Esophagus squamous epithelium (tissue), 5 donors: ENCODE data around the gene FAM186B. TPM values are rescaled to one million over a fixed set of nuclear protein-coding genes. Genes with fewer than 3 reads are reported as not detected.

Experiments used
- DNase-seq: peaks from one replicate; lab custom pipeline; 2025; lab: John Stamatoyannopoulos, UW
- H3K27ac ChIP-seq, 4 donors: fragments of 200-600 bp; sonication (generic); one replicate each; pipeline ENCODE4 v1.5.1; 2016 to 2019; ENCODE audit warnings: mild to moderate bottlenecking in 1 of 4
- H3K27me3 ChIP-seq, 4 donors: fragments of 200-600 bp; sonication (generic); 1 replicate in 3 of 4; 2 replicates in 1 of 4; pipeline versions ENCODE4 v1.5.1 to v1.6.0; 2017 to 2021; ENCODE audit warnings: antibody characterized with exemption in 1 of 4
- H3K36me3 ChIP-seq, 3 donors: fragments of 200-600 bp; sonication (generic); one replicate each; pipeline ENCODE4 v1.5.1; 2016 to 2019
- H3K4me1 ChIP-seq, 3 donors: fragments of 200-600 bp; sonication (generic); one replicate each; pipeline ENCODE4 v1.5.1; 2017 to 2019
- H3K4me3 ChIP-seq, 4 donors: fragments of 200-600 bp; sonication (generic); 1 replicate in 3 of 4; 2 replicates in 1 of 4; pipeline ENCODE4 v1.5.1; 2016 to 2019; ENCODE audit warnings: mild to moderate bottlenecking in 2 of 4, moderate library complexity in 1 of 4
- H3K9me3 ChIP-seq, 3 donors: fragments of 200-600 bp; sonication (generic); one replicate each; pipeline ENCODE4 v1.5.1; 2016 to 2019
- POLR2A ChIP-seq, 4 donors: fragments of 450-650 bp; IDR thresholded peaks; one replicate each; pipeline ENCODE4 v1.6.1; 2017; ENCODE audit warnings: antibody characterized with exemption in 4 of 4, mild to moderate bottlenecking in 4 of 4, moderate library complexity in 3 of 4
- WGBS, 2 donors: methylation state at CpG; one replicate each; pipeline ENCODE4 v1.1.5; 2018; 5-methylcytosine and 5-hydroxymethylcytosine counted together
- intact Hi-C: fragments of 100-400 bp; cut with DNase I; formaldehyde crosslinking; loops from one replicate; pipeline ENCODE4 v1.15.0; 2022
- total RNA-seq, 4 donors: library from RNA; depleted of rRNA; stranded (reverse); fragments of >200 nt; gene quantifications; one replicate each; pipeline ENCODE4 v1.1.0, GENCODE V29; 2016
- TF ChIP-seq, protein P1 (sequence below), 6 experiments: fragments of 450-650 bp in 4 of 6; fragments of 200-600 bp in 2 of 6; sonication (generic) in 2 of 6; IDR thresholded peaks; one replicate each; pipeline ENCODE4 v1.5.1; 2016 to 2019; ENCODE audit warnings: antibody characterized with exemption in 6 of 6, mild to moderate bottlenecking in 4 of 6, moderate library complexity in 4 of 6
- donor health status: DM: yes; HTN: yes; CAD: no.

FAM186B gene
- total RNA-seq, 4 donors from 2014 or later: 0.19 to 1.1 TPM; not detected in 2

DNA sequence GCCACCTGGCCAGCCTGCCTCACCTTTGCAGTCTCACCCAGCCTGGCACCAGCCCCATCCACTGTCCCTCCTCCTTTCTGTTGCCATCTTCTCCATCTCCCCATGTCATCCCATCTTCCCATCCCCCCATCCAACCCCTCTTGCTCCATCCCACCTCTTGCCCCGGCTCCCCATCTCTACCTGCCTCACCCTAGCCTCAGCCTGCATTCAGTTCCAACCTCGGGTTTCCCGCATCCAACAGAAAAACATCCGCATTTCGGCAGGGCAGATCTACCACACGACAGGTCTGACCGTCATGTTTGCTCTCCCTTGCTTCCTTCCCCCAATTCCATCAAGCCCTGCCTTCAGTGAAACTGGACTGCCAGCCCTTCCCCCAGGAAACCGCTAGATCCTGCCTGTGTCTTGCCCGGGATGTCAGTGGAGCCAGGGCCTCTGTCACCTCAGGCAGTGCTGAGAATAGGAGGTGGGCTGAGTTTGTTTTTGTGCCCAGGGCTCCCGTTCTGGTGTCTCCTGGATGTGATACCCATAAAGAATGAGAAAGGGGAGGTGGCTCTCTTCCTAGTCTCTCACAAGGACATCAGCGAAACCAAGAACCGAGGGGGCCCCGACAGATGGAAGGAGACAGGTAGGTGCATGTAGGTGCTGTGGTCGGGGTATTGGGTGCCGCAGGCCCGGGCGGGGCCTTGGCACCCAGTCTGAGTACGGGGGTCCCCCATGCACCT, 64.1 kb downstream of the FAM186B start:
- no peak for DNase-seq
- H3K4me1 ChIP-seq: peaks cover 14 to 36% (median 24%) of the 10 kb centered on the region in 3 donors
- TF ChIP-seq, protein P1, sequence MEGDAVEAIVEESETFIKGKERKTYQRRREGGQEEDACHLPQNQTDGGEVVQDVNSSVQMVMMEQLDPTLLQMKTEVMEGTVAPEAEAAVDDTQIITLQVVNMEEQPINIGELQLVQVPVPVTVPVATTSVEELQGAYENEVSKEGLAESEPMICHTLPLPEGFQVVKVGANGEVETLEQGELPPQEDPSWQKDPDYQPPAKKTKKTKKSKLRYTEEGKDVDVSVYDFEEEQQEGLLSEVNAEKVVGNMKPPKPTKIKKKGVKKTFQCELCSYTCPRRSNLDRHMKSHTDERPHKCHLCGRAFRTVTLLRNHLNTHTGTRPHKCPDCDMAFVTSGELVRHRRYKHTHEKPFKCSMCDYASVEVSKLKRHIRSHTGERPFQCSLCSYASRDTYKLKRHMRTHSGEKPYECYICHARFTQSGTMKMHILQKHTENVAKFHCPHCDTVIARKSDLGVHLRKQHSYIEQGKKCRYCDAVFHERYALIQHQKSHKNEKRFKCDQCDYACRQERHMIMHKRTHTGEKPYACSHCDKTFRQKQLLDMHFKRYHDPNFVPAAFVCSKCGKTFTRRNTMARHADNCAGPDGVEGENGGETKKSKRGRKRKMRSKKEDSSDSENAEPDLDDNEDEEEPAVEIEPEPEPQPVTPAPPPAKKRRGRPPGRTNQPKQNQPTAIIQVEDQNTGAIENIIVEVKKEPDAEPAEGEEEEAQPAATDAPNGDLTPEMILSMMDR (IDR thresholded peaks at IDR 0.05): no peak
- TF ChIP-seq POLR2A (IDR thresholded peaks at IDR 0.05): no peak

DNA sequence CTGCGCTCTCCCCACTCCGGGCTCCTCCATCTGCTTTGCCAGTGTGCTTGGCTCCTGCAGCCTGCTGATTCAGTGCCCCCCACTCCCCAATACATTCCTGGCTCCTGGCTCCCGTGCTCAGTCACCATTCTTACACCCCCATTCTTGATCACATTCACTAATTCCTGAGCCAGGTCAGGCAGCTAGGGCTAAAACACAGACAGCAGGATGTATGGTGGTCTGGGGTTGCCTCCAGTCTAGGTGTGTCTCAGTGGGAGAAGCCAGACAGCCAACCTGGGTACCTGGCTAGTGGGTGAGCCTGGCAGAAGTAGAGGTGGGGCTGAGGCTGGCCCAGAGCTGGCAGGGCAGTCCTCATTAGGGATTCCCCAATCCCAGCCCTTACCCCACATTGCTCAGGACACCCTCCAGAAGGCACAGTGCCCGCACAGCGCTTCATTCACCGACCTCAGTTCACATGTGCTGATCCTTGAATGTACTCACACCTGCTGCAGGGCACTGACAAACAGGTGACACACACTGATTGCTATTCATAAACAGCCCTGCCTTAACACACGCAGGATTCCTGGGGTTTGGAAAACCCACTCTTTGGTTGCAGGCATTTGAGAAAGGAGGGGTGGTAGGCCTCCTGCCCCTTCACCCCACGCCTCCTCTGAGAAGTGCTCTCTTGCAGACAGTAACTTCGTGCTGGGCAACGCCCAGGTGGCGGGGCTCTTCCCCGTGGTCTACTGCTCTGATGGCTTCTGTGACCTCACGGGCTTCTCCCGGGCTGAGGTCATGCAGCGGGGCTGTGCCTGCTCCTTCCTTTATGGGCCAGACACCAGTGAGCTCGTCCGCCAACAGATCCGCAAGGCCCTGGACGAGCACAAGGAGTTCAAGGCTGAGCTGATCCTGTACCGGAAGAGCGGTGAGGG, 65.0 kb downstream of the FAM186B start:
- peaks cover 5 to 87% (median 11%) of the 10 kb centered on the region in 4 donors for H3K27me3 ChIP-seq
- no peak for DNase-seq
- TF ChIP-seq POLR2A (IDR thresholded peaks at IDR 0.05): no peak
- TF ChIP-seq, protein P1 (IDR thresholded peaks at IDR 0.05): no peak

More for the DNA sequence above, 64.1 kb downstream of the FAM186B start:
- no peak overlapping the region for H3K27ac ChIP-seq
- no peaks in the 10 kb centered on the region for H3K9me3 ChIP-seq
- no peak overlapping the region for H3K4me3 ChIP-seq
- peaks cover 5 to 87% (median 11%) of the 10 kb centered on the region in 4 donors for H3K27me3 ChIP-seq
- no peaks in the 10 kb centered on the region for H3K36me3 ChIP-seq
- 66 to 82% methylated on average over 11 to 17 of the region's 18 CpGs for WGBS, 2 donors
- intact Hi-C loops: no loop called here

DNA sequence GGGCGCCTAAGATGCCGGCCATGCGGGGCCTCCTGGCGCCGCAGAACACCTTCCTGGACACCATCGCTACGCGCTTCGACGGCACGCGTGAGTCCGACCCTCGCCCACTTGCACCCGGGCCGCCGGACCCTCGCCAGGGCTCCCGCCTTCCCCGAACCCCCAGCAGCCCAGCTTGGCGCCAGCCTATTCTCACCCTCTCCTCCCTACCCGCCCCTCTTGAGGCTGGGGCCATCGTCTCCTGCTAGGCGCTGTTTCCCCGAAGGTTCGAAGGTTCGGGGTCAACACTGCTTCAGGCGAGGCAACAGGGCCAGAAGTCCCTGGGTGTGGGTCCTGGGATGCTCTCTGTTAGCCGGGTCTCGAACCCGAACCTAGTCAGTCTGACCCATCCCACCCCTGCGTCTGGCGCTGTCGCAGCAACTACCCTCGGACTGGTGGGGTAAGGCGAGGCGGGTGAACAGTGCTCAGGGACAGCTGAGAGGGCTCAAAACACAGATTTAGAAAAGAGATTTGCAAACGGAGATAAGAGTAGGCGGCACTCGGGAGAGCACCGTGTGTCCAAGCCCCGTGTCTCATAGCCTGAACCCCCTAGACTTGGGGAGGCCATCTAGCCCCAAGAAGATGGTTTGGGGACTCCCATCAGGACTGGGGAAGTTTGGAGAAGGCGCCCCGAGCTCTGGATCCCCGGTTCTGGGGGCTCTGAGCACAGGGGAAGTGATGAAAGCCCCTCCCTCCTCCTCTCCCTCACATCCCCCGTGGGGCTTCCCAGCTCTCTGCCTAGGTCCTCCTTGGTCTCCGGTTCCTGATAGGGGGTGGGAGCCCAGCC, 65.8 kb downstream of the FAM186B start:
- peaks cover 5 to 83% (median 11%) of the 10 kb centered on the region in 4 donors for H3K27me3 ChIP-seq
- H3K36me3 ChIP-seq: no peaks in the 10 kb centered on the region
- intact Hi-C loops: no loop called here
- 20 to 29% methylated on average over 8 to 21 of the region's 47 CpGs for WGBS, 2 donors
- H3K27ac ChIP-seq: no peak overlapping the region
- no peak for DNase-seq
- TF ChIP-seq, protein P1 (IDR thresholded peaks at IDR 0.05): no peak
- no peak for TF ChIP-seq POLR2A (IDR thresholded peaks at IDR 0.05)
- H3K9me3 ChIP-seq: no peaks in the 10 kb centered on the region
- peaks cover 14 to 36% (median 24%) of the 10 kb centered on the region in 3 donors for H3K4me1 ChIP-seq
- peak overlapping the region in 3 of 4 donors; percentile 56 to 75 (median 59) for H3K4me3 ChIP-seq

More for the DNA sequence above, 65.0 kb downstream of the FAM186B start:
- WGBS, 2 donors: 75 to 83% methylated on average over 10 to 19 of the region's 21 CpGs
- H3K4me3 ChIP-seq: no peak overlapping the region
- peaks cover 14 to 36% (median 24%) of the 10 kb centered on the region in 3 donors for H3K4me1 ChIP-seq
- no peaks in the 10 kb centered on the region for H3K9me3 ChIP-seq
- no peak overlapping the region for H3K27ac ChIP-seq
- no peaks in the 10 kb centered on the region for H3K36me3 ChIP-seq
- intact Hi-C loops: no loop called here

DNA sequence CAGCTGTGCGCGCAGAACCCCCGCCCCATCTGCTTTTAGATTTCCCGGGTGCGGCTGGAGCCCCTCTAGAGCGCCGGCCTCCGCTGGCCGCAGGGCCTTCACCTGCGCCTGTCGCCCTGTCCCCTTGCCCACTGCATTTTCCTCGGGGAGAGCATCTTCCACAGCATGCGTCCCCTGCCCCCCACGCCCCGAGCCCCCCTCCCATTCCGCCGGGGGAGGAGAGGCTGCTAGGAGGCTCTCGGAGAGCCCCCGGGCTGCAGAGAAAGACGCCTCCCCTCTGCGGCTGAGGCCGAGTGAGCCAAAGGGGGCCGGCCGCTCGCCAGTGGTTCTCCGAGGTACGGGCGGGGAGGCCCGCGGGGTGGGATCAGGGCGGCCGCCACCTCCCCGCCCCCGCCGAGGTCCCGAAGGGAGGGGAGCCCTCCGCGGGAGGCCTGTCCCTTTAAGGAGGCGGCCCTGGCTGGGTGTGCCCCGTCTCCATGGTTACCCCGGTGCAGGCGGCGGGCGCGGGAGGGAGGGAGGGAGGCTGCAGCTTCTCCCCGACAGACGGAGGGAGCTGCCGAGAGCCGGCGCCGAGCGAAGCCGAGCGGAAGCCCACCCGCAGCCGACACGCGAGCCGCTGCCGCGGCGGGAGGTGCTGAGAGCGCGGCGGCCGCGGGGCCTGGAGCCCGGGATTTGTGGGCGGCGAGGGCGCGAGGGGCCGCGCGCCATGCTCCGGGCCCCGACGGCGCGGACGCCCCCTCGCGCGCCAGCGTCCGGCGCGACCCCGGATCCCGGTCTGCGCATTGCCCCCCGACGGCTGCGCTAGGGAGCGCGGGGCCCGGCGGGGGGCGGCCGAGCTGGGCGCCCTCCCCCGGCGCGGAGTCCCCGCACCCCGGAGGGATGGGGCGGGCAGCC, 66.7 kb downstream of the FAM186B start, which contains the start of gene KCNH3:
KCNH3 (plus strand) TSS at position 521 of the 894 bp plus-strand sequence. CDS start 387 bp downstream, outside the sequence.
- 0% methylated on average over 10 of the region's 107 CpGs; no CpG with 5 or more reads in 1 of the 2 donors for WGBS, 2 donors
- Histone ChIP-seq H3K9me3 (no peaks in the 10 kb centered on the region), H3K36me3 (no peaks in the 10 kb centered on the region), H3K4me1 (peaks cover 14 to 36% (median 24%) of the 10 kb centered on the region in 3 donors), H3K4me3 (peak within 1 kb of the TSS; percentile 33 to 75 (median 58)), H3K27ac (no peak within 1 kb of the TSS), H3K27me3 (peaks cover 5 to 75% (median 11%) of the 10 kb centered on the region in 4 donors)
- DNase-seq: peak; percentile 28
- TF ChIP-seq, protein P1 (IDR thresholded peaks at IDR 0.05): no peak
- no peak for TF ChIP-seq POLR2A (IDR thresholded peaks at IDR 0.05)
- intact Hi-C loops: no loop called here
